Activated CD4-positive, alpha-beta T cell treated with anti-CD3 and anti-CD28 coated beads for 48 hours (primary cell): ENCODE results near the gene NRCAM.

ENCODE experiments used
- DNase-seq: peaks from one replicate; pipeline ENCODE4 v3.0.0-alpha.2; 2020

NRCAM gene

DNA sequence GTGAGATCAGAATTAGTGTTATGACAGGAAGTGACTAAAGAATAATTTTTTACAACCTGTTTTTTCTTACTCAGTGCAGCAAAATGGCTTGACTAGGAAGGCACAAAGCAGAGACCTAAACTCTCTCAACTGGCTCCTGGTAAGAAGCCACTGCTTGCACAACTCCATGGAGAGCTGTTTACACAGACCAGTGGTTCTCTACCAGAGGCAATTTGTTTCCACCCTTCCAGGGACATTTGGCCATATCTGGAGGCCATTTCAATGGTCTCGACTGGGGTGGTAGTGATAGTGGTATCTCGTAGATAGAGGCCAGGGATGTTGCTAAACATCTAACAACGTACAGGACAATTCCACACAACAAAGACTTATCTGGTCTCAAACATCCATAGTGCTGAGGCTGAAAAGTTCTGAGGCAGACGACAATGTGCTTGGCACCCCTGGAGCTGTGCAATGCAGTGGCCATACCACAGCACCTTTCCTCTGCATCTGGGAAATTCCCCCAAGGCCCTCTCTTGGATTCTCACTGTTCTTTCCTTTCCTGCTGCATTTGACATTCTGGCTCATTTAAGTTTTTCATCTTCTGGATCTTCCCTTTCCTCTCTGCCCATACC, 220.7 kb downstream of the NRCAM start:
- DNase-seq = no peak

DNA sequence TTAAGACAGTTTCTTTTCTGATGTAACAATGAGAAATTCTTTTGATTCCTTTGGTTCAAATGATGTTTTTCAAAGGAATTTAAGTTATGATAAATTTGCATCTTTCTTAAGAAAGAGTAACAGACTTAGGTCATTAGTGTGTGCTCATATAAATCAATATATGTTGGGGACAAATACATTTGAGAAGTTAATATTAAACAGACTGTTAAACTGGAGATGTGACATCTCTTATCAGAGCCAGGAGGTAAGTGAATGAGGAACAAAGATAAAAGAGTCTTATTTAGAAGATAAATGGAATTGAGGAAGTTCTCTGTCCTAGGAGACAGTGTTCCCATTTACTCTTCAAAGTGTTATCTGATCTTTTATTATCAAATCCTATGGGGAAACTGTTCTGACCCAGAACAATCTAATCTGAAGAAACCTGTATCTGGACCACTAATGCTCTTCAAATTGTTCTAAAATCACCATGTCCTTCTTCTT, 221.2 kb downstream of the NRCAM start:
- no peak for DNase-seq

- DNase-seq = no peak
These were observed 222.0 kb downstream of the NRCAM start for GRCh38 chr7:108234281-108234680.

DNA sequence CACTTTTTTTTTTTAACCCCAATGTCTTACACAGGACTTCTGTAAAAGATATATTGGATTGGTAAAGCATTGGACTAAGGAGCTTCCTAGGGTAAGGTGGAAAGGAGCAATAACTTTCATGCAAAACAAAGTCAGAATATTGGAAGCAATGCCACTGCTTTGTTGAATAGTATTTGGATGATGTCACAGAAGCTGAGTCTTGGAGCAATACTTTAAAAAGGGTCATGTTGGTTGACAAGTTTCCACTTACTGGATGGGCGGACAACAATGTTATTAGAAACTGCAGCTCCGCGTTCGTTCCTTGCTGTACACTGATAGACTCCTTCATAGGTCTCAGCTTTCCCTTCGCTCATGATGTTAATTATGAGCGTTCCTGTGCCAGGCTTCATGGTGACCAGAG, 224.2 kb downstream of the NRCAM start:
- no peak for DNase-seq

- DNase-seq = no peak
These were observed 225.0 kb downstream of the NRCAM start for GRCh38 chr7:108231221-108231620.

- no peak for DNase-seq
These were observed 228.9 kb downstream of the NRCAM start for GRCh38 chr7:108227366-108227765.

DNA sequence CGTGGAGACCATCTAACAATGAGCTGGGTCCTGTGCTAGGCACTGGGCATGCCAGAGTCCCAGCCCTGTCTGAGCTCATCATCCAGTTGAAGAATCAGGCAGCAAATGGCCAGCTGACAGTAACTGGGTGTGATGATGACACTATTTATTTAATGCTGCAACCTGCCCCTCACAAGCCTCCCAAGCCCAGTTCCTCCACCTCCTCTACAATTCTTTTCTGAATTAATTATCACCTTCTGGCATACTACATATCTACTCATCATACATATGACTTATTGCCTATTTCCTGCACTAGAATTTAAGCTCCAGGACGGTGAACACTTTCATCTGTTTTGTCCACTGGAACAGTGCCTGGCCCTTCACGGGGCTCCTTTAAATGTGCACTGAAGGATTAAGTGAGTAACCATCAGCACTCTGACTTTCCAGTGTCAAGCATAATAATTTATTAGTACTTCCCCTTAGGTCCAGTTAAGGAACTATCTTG, 229.4 kb downstream of the NRCAM start:
- no peak for DNase-seq

DNA sequence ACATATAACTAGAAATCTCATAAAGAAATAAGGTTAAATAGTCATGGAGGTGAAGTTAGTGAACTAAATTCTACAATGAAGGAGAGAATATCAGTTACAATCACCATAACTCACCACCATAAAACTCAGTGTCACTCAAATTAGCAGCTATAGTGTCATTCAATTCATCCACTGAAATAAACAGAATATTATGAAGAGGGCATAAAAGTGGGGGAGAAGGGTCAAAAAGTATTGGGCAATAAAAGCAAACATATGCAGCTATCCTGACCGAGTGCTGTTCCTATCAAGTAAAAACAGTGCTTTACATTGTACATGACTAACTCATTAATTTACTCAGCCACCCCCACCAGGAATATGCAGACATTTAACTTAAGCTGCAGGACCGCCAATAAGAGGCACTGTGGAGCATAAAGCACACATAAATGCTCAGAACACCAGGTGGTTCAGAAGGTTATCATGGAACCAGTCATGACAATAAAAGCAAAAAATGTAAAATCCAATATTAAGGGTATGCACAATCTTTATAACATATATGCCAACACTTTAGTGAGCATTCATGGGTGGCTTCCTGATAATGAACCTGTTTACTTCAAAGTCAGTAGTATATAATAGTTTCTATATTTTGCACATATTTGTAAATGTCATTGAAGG, 230.6 kb downstream of the NRCAM start:
- no peak for DNase-seq

GRCh38 chr7:108224387-108224786, 231.8 kb downstream of the NRCAM start:
- DNase-seq = no peak

DNA sequence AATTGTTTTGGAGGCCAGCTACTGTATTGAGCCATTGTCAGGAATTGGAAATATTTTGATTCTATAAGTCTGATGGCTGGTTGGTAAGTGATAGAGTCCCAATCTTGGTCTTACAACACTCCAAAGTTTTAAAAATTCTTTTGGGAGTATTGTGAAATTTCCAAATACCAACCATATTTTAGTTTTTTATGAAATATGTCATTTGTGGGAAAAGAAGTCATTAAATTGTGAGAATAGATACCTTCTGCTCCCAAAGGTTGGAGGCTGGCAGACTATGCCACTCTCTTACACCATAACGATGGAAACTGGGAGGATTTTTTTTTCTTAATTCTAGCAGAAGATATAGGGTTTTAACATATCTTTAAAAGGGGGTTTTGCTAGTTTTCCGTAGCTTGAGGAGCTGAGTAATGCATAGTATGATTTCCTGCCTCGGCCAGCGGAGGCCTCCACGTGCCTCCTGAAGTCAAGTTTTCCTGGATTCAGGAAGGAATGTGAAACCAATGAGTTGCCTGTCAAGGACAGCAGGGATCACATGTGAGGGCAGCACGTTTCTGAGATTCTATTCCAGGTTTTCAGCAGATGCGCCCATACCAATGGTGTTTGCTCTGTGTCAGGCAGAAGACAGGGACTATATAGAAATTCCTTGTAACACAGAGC, 233.9 kb downstream of the NRCAM start:
- DNase-seq = no peak

DNA sequence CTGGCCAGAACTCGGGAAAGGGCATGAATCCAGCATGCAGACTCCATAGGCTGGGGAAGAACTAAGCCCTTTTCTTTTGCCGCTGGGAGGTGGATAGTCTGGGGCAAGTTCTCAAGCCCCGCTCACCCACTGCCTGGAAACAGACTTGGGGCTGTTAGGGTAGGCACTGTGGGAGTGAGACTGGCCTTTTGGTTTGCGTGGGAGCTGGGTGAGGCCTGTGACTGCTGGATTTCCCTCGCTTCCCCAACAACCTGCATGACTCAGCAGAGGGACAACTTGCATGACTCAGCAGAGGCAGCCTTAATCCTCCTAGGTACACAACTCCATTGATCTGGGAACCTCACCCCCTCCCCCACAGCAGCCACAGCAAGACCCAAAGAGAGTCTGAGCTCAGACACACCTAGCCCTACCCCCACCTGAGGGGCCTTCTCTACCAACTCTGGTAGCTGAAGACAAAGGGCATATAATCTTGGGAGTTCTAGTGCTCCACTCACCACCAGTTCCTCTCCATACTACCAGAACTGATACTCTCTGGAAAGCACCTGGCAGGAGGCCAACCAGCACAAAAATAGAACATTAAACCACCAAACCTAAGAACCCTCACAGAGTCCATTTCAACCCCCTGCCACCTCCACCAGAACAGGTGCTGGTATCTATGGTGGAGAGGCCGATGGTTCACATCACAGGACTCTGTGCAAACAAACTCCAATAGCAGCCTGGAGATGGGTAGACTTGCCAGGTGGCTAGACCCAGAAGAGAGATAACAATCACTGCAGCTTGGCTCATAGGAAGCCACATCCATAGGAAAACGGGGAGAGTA, 244.6 kb downstream of the NRCAM start:
- DNase-seq = peak; percentile 9

- DNase-seq = no peak
These were observed 245.4 kb downstream of the NRCAM start for GRCh38 chr7:108210796-108211195.

GRCh38 chr7:108205311-108205710, 250.9 kb downstream of the NRCAM start:
- no peak for DNase-seq

- DNase-seq = no peak
These were observed 251.9 kb downstream of the NRCAM start for GRCh38 chr7:108204281-108204796.

GRCh38 chr7:108203537-108203936, 252.7 kb downstream of the NRCAM start:
- no peak for DNase-seq

GRCh38 chr7:108202743-108203142, 253.5 kb downstream of the NRCAM start:
- DNase-seq = no peak

DNA sequence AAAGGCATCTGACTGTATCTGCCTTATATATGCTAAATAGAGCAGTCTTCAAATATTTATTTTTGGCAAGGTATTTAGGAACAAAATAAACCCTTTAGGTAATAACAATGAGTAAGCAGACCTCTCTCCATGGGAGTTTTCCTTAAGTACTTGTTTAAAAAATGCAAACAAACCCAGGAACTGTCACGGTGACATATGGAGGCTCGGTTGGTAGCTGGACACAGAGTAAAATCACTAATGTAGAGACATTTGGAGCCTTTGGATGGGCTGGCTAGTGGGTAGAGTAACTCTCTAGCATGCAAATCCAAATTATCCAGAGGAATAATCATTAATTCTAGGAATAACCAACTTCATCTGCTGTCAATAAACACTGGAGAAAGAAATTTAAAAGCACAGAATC, 254.5 kb downstream of the NRCAM start:
- DNase-seq = no peak

DNA sequence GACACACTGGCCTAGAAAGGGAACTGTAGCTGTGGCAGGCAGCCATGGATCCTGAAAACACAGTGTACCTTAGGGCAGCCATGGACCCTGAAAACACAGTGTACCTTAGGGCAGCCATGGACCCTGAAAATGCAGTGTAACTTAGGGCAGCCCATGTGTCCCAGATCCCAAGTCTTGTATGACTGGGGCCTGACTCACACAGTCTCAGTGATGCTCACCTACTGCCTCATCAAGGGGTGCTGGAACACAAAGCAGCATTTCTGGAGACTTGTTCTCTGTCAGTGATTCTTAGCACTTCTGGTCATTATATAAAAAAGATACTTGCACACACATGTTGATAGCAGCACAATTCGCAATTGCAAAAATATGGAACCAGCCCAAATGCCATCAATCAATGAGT, 255.9 kb downstream of the NRCAM start:
- no peak for DNase-seq

DNA sequence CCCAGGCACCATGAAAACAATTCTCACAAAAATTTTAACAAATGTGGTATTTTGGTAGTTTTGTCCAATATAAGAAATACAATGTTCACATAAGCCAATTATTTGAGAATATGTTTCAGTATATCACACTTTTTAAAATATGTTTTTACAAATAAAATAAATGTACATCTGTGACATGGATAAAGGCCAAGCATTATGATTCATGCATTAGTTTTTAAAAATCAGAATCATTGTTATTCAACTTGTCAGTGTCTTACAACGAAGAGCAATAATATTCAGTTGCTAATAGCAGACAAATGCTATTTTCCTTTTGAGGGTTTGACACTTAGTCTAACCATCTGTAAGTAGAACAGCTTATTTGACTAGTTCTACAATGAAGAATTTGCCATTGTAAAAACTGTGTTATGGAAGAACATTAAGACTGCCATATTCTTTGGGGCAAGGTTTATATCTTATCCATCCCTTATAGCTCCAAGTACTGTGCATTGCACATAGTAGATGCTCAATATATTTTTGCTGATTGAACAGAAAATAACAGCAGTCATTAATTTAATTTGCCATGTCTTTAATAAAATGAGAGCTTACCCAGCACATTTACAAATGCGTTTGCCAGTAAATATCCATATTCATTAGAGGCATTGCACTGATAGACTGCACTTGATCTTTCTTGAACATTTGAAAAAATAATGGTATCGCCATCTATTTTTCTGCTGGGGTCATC, 258.7 kb downstream of the NRCAM start:
- DNase-seq = no peak

GRCh38 chr7:108196004-108196403, 260.2 kb downstream of the NRCAM start:
- no peak for DNase-seq

DNA sequence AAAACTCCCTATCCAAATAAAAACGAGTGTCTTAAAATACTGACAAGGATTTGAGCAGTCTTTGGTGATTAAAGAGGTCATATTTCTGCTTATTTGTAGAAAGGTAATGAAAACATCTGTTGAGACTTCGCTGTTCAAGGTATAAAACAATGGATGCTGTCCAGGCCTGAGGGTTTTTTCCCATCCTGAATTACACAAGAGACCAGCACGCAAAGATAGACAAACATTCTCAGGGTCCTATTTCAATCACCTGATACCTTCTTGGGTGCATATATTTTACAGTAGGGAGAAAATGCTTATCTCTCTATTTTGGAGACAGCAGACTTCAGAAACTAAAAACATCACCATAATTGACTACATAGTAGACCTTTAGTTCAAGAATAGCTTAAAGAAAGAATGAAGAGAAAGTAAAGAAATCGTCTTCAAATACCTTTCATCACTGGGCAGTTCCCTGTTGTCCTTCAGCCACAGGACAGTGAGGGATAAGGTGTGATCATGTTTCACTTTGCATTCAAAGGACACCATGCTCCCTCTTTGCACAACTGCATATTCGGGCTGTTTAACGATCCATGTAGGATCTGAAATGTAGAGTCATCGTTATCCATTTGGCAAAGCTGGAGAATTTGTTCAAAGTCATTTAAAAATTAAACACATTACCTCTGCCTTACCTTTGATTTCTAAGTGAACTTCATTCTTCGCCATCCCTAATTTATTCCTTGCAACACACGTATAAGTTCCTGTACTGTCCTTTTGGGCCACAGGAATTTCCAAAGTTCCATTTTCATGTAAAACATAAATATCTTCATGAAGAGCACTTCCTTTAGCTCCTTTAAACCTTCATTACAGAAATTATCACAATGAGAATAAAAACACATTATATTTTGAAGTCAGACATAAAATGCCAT, 262.4 kb downstream of the NRCAM start:
- DNase-seq = no peak
